Measurements from ENCODE around the gene MYO3B.
"Not testable (repeated sequence)": the region's sequence is repeated elsewhere in the genome, so short reads cannot be mapped to it uniquely, and the experiment has no call there.

The MYO3B gene

GRCh38 chr2:170544817-170545216 is 366.9 kb downstream of the MYO3B start:
- no peak for DNase-seq (ENCODE audit: low spot score)
- in situ Hi-C loops (cut with MboI; ENCODE audit: low sequenced_read_pairs, unreplicated experiment): no loop called here
- no peak for TF ChIP-seq CTCF (IDR thresholded peaks at IDR 0.05; ENCODE audit: borderline replicate concordance, control extremely low read depth, extremely low read depth, insufficient read depth, missing control alignments)

- TF ChIP-seq CTCF (IDR thresholded peaks at IDR 0.05; ENCODE audit: borderline replicate concordance, control extremely low read depth, extremely low read depth, insufficient read depth, missing control alignments): no peak
- DNase-seq (ENCODE audit: low spot score): no peak
- in situ Hi-C loops (cut with MboI; ENCODE audit: low sequenced_read_pairs, unreplicated experiment): no loop called here
These were observed 370.4 kb downstream of the MYO3B start for GRCh38 chr2:170548304-170548703.

GRCh38 chr2:170550501-170550900 is 372.6 kb downstream of the MYO3B start:
- TF ChIP-seq CTCF (IDR thresholded peaks at IDR 0.05; ENCODE audit: borderline replicate concordance, control extremely low read depth, extremely low read depth, insufficient read depth, missing control alignments): no peak
- in situ Hi-C loops (cut with MboI; ENCODE audit: low sequenced_read_pairs, unreplicated experiment): no loop called here
- DNase-seq (ENCODE audit: low spot score): no peak

- DNase-seq (ENCODE audit: low spot score); in situ Hi-C loops (cut with MboI; ENCODE audit: low sequenced_read_pairs, unreplicated experiment): not testable (repeated sequence)
These were observed 374.0 kb downstream of the MYO3B start for GRCh38 chr2:170551899-170552298.

GRCh38 chr2:170553748-170554147 is 375.8 kb downstream of the MYO3B start:
- no peak for DNase-seq (ENCODE audit: low spot score)
- in situ Hi-C loops (cut with MboI; ENCODE audit: low sequenced_read_pairs, unreplicated experiment): no loop called here
- no peak for TF ChIP-seq CTCF (IDR thresholded peaks at IDR 0.05; ENCODE audit: borderline replicate concordance, control extremely low read depth, extremely low read depth, insufficient read depth, missing control alignments)

- in situ Hi-C loops (cut with MboI; ENCODE audit: low sequenced_read_pairs, unreplicated experiment): no loop called here
- TF ChIP-seq CTCF (IDR thresholded peaks at IDR 0.05; ENCODE audit: borderline replicate concordance, control extremely low read depth, extremely low read depth, insufficient read depth, missing control alignments): no peak
- no peak for DNase-seq (ENCODE audit: low spot score)
These were observed 376.5 kb downstream of the MYO3B start for GRCh38 chr2:170554278-170554955.

GRCh38 chr2:170562928-170563327 is 385.0 kb downstream of the MYO3B start:
- in situ Hi-C loops (cut with MboI; ENCODE audit: low sequenced_read_pairs, unreplicated experiment): no loop called here
- no peak for TF ChIP-seq CTCF (IDR thresholded peaks at IDR 0.05; ENCODE audit: borderline replicate concordance, control extremely low read depth, extremely low read depth, insufficient read depth, missing control alignments)
- DNase-seq (ENCODE audit: low spot score): no peak
